DND-41 (cell line): ENCODE data around the gene IDH3G.

Experiments used
- EZH2 ChIP-seq: IDR thresholded peaks from 3 replicates; pipeline ENCODE4 v1.6.1; 2012; ENCODE audit warnings: borderline replicate concordance, low read depth, mild to moderate bottlenecking, moderate library complexity, low read length, inconsistent platforms; ENCODE audit not compliant: severe bottlenecking
- TF ChIP-seq, protein P1 (sequence below): IDR thresholded peaks from 2 replicates; pipeline ENCODE4 v1.5.1; 2012; ENCODE audit warnings: borderline replicate concordance, low read length, moderate library complexity, mild to moderate bottlenecking; ENCODE audit not compliant: poor library complexity, severe bottlenecking; ENCODE audit errors: extremely low read depth

DNA sequence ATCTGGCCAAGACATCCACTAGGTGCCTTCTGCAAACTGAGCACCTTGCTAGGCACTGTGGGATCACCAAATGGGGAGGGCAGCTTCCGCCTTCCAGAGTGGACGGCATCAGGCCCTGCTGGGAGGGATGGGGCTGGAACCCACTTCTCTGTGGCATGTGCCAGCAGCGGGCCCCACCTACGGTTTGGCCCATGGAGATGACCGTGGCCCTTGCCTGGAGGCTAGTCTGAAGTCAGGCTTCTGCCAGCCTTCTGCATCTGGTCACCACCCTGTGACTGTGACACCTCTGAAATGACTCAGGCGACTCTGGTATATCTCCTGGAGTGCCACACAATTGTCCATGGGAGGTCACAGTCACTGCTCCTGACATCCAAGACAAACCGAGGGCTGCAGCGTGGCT lies 7.5 kb upstream of the IDH3G start:
- TF ChIP-seq, protein P1, sequence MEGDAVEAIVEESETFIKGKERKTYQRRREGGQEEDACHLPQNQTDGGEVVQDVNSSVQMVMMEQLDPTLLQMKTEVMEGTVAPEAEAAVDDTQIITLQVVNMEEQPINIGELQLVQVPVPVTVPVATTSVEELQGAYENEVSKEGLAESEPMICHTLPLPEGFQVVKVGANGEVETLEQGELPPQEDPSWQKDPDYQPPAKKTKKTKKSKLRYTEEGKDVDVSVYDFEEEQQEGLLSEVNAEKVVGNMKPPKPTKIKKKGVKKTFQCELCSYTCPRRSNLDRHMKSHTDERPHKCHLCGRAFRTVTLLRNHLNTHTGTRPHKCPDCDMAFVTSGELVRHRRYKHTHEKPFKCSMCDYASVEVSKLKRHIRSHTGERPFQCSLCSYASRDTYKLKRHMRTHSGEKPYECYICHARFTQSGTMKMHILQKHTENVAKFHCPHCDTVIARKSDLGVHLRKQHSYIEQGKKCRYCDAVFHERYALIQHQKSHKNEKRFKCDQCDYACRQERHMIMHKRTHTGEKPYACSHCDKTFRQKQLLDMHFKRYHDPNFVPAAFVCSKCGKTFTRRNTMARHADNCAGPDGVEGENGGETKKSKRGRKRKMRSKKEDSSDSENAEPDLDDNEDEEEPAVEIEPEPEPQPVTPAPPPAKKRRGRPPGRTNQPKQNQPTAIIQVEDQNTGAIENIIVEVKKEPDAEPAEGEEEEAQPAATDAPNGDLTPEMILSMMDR: no peak
- no peak for TF ChIP-seq EZH2
